HG03159 (cell line): ENCODE data around the gene FAM53C.
"Not testable (repeated sequence)": the region's sequence is repeated elsewhere in the genome, so short reads cannot be mapped to it uniquely, and the experiment has no call there.

Source experiments
- ATAC-seq: cut with Tn5 transposase; IDR thresholded peaks from one replicate; pipeline ENCODE4 v1.9.1; 2021; ENCODE audit warnings: mild to moderate bottlenecking, moderate library complexity; ENCODE audit not compliant: unreplicated experiment

FAM53C gene

DNA sequence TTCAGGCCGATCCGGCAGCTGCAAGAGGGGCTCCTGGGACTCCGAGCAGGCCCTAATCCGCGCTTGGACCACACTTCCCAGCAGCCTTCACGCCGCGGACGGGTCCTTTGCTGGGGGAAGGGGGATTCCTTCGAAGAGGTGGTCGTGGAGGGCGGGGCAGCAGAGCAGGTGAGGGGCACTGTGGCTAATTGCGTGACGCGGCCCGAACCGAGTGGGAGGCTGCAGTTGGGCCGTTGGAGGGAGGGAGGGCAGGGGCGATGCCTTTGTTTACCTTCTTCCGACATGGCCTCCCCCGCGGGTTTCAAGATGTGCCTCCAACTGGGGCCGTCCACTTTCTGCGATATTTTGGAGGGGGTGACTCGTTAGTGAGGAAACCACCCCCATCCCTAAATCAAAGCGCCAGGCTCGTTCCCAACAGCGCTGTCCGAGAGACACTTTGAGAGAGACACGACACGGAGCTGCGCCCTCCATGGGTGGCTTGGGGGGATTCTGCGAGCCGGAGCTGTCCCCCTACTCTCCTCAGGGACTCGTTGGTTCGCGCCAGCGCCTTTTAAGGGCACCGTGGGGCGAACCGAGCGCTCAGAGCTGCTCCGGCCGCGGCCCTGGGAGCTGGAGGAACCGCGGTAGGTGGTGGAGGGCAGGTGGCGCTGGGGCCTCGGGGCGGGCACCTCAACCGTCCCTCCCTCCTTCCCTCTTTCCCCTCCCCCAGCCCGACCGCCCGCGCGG lies at the start of gene FAM53C:
TSS of gene FAM53C (plus strand) at position 582 of the 726 bp plus-strand sequence. CDS start 3,070 bp downstream, outside the sequence.
- ATAC-seq: peak; percentile 77

DNA sequence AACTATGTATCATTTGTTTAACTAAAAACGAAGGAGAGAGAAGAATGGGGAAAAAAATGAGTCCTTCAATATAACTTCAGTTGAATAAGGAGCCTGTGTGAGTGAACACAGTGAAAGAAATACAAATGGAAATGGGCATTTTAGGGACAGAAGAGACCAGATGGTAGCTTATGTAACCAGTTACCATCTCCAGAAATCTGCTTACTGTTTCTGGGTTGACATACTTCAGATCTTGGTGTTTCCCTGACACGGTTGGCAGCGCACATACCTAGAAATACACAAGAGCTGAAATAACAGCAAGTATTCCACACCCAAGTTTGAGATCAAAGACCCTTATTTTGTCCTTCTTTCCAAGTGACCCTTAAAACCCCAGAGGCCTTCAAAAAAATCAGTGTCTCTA lies 48.8 kb upstream of the FAM53C start:
- ATAC-seq: no peak

DNA sequence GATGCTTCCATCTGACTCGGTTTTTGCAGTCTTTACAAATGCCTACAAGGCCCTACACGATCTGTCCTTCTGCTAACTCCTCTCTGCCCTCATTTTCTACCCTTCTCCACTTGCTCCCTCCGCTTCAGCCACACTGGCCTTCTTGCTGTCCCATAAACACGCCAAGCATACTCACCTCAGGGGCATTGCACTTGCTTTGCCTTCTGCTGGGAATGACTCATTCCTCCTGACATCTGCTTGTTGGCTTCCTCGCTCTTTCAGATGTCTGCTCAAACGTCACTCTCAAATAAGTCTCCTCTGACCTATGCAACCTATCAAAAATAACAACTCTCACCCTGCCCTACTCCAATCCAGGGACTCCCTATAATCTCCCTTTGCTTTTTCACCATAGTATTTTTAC lies 34.7 kb upstream of the FAM53C start:
- no peak for ATAC-seq

DNA sequence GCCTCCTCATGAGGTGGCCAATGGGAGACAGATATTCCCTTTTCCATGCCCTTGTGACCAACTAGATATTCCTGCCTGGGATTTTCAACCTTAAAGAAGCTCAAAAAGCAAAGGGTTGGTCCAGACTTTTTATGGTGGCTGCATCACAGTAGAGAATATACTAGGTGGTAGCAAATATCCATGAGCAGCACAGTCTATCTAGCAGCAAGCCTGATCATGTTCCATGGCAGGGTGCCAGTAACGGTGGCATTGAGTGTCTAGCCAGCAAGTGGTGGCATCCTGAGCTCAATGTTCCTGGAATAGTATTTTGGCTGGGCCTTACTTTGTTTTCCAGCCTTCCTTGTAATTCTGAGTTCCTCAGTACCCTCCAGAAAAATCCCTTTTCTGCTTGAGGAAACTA lies 32.3 kb upstream of the FAM53C start:
- ATAC-seq: no peak

DNA sequence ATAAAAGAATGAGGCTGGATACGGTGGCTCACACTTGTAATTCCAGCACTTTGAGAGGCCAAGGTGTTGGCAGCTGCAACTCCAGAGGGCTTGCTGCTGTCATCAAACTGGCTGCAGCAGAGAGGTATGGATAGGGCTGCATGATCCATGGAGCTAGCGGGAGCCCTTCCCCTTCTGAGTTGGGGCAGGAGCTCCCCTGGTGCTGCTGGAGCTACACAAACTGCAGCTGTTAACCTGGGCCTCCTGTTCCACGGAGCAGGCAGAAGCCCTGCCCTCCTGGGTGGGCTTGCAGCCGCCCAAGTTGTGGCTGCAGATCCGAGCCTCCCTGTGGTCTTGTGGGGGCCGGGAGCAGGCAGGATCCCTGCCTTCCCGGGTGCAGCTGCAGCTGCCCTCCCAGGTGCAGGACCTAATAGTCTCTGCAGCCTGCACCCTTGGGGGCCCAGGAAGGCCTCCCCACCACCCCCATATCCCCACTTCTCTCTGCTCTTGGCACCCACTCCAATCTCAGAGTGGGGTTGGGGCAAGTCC lies 22.3 kb upstream of the FAM53C start:
- ATAC-seq: no peak

DNA sequence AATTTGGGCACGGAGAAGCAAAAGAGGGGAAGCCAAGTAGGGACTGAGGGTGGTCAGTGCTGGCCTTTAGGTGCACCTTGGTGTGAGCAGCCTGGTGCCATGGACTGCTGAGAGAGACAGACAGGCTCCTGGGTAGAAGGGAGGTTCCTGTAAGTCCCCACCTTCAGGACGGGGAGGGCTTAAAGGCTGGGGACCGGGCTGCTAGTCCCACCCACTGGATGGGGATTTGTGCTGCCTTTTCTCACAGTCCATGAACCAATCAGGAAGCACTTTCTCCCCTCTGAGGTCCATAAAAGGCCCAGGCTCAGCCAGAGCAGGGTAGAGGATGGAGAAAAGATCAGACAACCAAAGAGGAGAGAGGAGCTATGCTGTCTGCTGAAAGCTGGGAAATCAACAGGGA lies 21.7 kb upstream of the FAM53C start:
- no peak for ATAC-seq

DNA sequence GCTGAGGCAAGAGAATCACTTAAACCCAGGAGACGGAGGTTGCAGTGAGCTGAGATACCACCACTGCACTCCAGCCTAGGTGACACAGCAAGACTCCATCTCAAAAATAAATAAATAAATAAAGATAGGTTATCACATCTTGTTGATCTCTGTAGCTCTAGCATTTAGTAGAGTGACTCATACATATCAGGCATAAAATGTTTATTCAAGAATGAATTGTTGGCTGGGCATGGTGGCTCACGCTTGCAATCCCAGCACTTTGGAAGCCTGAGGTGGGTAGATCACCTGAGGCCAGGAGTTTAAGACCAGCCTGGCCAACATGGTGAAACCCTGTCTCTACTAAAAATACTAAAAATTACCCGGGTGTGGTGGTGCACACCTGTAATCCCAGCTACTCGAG lies 19.9 kb upstream of the FAM53C start:
- ATAC-seq: not testable (repeated sequence)

DNA sequence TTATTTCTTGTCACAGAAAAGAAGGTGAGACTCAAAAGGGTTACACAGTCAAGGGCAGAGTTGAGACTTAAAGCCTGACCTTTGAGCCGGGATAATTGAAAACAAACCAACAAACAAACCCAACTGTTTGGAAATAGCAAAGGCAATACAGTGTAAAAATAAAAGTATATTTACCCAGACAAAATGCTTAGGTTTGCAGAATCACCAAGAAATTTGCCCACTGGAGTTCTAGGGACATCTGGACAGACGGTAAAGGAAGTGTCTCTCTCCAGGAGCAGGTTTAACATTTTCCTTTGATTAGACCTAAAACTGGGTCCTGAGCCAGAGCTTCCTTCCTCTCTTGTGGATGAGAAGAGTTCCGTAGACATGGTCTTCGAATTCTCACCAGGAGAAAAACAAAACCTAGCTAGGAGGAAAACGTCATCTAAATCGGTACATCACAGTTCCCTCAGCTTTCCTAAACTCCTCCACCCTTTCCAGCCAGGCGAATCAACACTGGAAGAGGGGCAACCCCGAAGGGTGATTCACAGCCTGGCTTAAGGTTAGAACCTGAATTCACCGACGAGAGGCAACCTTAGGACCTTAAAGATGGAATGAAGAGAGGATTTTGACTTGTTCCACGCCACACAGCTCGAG lies 7.1 kb upstream of the FAM53C start:
- ATAC-seq: no peak

DNA sequence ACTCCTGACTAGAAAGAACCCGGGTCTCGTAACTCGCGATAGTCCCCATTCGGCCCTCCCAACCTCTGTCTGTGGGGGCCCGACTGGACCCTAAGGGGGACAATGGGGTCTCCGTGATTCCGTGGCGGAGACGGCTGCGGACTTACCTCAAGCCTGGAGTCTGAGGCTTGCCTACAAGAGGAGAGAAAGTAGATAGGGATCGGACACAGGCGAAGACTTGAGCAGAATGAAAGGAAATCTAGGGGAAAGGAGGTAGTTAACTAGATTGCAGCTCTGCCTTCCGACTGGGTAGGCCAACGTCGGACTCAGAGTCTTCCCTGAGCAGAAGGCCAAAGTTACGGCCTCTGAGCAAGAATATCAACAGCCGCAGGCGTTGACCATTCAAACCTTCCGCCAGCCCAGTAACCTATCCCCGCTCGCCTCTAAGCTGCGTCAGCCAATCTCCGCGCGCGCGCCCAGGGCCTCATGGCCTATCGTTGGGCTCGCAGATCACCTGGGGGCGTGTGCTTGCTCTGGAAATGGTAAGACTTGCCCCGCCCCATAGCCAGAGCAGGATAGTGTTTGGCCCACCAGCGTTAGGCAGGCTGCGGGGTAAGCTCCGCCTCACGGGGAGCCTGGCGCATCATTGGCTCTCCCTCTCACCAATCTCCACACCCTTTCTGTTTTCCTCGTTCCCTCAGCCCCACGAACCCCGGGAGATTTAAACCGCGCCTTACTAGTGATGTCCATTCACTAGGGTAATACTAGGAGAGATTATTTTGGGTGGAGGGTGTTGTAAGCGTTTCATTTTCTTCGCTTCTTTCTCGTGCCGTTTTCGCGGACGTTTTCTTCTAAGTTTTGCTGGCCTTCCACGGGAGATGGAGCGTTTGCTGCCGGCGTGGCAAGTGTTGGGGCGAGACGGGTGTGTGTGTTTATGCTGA lies 6.4 kb upstream of the FAM53C start, which contains the start of gene CDC25C:
TSS of gene CDC25C (minus strand) at position 356 of the 920 bp plus-strand sequence. CDS start 624 bp downstream, outside the sequence.
- ATAC-seq: peak; percentile 99

DNA sequence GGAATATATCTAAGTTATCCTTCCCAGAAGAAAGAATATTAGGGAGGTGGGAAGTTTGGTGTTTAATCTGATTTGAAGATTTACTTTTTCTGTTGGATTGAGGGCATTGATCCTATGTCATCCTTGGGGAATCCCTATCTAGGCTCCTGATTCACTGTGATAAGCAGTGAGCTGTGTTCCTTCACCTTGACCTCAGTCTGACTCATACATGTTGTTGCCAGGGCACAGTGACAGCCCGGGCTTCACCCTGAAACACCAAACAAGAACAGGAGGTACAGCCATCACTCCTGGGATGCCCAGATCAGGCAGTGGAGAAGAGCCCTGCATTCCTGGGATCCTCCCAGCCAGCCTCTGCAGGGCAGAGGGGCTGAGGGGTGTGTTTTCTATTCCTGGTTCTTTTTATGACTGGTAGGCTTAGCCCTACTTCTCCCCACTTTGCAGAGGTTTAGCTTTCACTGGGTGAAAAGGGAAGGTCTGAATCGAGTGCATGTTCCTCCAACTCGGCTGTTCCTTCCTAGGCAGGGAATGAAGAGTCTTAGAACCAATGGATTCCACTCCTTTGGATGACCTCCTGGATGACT lies 3.1 kb upstream of the FAM53C start:
- ATAC-seq: no peak

DNA sequence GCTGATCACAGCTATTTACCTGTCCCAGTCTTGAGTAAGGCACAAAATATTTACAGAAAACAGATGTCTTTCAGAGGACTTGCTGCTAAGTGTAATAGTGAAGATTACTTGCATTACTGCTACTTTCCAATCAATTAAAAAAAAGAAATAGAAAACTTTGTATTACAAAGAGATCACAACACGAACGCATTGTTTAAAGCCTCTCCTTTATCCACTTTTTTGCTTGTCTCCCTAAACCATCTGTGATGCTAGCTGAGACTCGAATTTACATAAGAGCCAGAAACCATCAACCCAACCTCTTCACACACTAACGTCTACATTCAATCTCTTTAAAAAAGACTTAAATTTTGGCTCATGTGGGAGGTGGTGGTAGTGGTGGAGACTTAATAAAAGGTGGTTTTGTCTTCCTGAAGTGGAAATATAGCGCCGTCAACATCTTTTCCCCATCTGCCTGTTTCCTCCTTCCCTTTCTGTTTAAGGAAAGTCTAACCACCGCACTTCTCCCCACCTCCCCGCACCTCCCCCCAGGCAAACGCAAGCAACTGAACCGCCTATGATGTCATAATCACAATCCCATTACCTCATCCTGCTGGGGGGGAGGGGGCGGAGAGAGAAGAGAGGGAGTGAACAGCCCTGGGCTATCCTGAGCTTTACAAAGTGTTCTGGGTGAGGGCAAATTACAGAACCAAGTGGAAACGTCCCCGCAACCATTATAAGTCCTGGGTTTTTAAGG lies 948 bp upstream of the FAM53C start:
- peak; percentile 21 for ATAC-seq

DNA sequence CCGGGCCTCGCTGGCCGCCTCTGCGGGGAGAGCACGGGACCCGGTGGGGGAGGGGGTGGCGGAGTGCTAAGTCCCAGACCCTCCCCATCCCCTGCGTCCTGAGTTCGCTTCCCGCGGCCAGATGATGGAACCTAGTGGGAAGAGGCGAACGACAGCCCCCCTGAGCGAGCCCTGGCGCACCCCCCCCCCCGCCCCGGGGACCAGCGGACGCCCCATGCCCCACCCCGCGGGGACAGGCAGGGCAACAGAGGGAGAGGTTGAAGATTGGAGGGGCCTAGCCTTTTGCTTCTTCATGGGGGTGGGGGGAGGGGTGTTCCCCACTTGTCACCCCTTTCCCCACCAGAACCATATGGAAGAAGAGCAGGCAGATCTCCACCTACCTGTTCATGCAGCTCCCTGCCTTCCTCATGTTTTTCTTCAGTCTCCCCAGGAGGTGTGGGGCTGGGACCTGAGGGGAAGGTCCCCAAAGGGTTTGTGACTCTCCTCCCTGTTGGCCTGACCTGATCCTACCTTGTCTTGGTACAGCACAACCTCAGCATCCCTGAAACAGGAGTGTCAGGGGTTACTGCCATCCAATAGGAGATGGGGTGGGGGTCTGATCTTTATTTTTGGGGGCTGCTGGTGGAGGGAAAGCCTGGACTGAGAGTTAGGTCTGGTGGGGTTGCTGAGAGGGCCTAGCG lies 485 bp downstream of the FAM53C start:
- ATAC-seq: no peak

DNA sequence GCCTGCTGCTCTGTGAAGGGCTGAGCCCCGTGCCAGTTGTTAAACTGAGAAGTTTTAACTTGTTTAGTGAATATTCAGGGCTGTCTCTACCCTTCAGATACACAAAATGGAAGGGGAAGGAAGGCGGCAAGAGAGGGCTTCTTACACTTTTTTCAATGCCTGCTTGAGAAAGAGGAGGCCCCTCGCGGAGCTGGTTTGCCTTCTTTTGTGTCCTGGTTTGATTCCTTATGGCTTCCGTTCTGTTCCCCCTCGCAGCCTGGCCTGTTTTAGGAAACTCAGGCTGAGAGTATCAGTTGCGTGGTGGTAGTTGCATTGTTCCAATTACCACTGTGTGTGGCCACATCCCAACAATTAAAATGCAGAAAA lies 1.0 kb downstream of the FAM53C start:
- ATAC-seq: no peak

DNA sequence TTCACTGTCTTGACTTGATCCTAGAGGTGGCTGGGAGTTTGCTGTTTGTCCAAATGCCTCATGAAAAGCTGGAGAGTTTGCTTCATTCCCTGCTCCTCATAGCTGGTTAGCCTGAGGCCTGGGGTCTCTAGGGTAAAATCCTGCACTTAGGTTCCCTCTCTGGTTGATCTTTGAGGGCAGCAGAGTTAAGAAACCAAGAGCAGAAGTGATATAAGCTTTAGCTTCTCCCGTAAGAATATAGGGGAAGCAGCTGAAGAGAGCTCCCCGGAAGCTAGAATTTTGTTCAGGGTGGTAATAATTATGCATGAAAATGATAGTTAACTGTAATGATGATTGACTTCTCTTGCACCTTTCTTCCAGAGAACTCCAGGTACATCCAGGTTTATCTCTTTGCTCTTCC lies 1.4 kb downstream of the FAM53C start:
- no peak for ATAC-seq

DNA sequence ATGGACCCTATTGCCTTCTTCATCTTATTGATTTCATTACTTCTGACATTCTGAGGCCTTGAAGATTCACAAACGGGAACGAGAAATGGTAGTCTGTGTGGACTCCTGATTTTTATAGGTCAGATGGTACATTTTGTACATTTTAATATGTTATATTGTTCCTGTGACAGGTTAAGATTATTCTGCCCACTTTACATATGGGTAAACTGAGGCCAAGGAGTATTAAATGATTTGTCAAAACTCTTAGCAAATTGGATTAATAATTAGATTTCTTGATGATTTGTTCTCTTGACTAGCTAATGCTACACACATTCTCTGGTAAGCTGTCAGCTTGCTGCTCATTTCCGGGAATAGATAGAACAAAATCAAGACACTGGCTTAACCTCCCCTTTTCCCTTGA lies 1.9 kb downstream of the FAM53C start:
- ATAC-seq: no peak

DNA sequence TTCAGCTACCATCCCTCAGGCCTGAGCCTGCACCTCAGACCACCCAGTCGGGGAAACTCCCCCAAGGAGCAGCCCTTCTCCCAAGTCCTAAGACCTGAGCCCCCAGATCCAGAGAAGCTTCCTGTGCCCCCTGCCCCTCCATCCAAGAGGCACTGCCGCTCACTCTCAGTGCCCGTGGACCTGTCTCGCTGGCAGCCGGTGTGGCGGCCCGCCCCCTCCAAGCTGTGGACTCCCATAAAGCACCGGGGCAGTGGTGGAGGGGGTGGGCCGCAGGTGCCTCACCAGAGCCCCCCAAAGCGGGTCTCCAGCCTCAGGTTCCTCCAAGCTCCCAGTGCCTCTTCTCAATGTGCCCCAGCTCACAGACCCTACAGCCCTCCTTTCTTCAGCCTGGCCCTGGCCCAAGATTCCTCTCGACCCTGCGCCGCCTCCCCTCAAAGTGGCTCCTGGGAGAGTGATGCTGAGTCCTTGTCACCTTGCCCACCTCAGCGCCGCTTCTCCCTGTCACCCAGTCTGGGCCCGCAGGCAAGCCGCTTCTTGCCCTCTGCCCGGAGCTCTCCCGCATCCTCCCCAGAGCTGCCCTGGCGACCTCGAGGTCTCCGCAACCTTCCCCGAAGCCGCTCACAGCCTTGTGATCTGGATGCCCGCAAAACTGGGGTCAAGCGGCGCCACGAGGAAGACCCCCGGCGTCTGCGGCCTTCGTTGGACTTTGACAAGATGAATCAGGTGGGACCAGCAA lies 7.0 kb downstream of the FAM53C start:
- ATAC-seq: no peak

DNA sequence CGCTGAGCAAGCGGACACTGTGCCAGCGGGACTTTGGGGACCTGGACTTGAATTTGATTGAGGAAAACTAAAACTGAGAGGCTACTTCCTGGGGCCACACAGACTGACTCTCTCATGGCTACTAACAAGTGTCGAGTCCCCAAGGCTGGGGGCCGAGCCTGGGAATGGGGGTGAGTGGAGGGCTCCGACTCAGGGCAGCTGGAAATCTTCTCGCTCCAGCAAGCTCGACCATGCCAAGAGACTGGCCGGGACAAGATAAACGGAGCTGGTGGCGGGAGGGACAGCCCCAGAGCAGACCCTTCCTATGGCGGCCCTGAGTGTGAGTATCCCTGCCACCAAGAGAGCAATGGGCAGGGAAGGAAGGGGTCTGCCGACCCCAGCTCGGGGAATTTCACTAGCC lies 8.8 kb downstream of the FAM53C start:
- no peak for ATAC-seq

DNA sequence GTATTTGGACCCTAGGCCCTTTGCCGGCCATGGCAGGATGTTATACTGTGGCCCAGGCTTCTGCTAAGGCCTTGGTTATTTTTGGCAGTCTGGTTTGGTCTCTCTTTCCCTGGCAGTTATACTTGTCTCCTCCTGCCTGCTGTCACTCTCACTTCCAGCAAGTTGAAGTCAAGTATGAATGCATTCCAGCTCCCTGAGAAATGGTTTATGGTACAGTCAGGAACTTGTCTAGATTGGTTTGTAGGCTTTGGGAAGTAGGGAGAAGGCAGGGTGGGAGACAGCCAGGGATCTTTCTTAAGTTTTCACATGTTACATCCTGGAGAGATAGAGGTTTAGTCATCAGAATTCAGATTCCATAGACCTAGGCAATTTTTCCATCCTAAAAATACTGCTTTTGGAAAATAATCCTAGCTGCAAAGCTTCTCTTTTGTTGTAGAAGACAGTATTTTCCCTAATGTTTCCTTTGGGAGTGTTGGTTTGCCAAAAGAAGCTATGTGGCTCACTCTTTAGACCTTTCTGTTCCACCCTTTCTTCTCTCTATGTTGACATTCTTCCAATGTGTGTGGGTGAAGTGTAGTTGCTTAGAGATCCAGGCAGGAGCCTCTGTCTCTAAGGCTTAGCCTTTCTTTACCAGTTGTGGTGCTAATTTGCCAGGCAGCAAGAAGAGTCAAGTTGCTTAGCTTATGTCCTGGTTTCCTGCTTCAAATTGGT lies 11.9 kb downstream of the FAM53C start:
- no peak for ATAC-seq

DNA sequence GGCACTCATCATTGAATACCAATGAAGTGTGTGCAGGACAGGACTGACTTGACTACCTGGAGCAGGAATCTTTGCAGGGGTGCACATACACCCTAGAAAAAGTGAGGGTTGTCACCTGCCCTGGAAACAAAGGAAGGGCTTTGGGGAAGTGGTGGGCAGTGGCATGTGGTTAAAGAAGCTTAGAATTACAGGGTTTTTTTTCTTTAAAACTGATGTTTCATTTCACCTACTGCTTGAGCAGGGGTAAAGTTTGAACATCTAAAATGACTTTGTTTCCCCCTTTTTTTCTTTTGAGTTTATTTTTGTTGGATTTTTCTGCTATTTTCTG lies 12.5 kb downstream of the FAM53C start:
- ATAC-seq: no peak
